Liver (tissue), 9 donors: Measurements from ENCODE around the gene MAN2A2. TPM values are rescaled to one million over a fixed set of nuclear protein-coding genes. Genes with fewer than 3 reads are reported as not detected.

Experiments
- DNase-seq: peaks from one replicate; pipeline ENCODE4 v3.0.0-alpha.2; 2017; ENCODE audit warnings: low spot score
- H3K27ac ChIP-seq, 2 donors: one replicate each; pipeline ENCODE4 v1.7.0; 2013; ENCODE audit warnings: inconsistent platforms in 2 of 2, low read length in 2 of 2, control low read depth in 1 of 2, low read depth in 1 of 2, mild to moderate bottlenecking in 1 of 2
- H3K27me3 ChIP-seq, 4 donors: one replicate each; pipeline versions ENCODE4 v1.6.1 to v1.7.0; 2013; ENCODE audit warnings: low read length in 3 of 4, inconsistent platforms in 1 of 4, mild to moderate bottlenecking in 1 of 4, moderate library complexity in 1 of 4; ENCODE audit not compliant: control insufficient read depth in 4 of 4, insufficient read depth in 4 of 4
- H3K36me3 ChIP-seq, 4 donors: one replicate each; pipeline versions ENCODE4 v1.6.1 to v1.7.0; 2013; ENCODE audit warnings: low read length in 3 of 4, mild to moderate bottlenecking in 3 of 4, low read depth in 1 of 4, moderate library complexity in 1 of 4; ENCODE audit not compliant: control insufficient read depth in 4 of 4, insufficient read depth in 3 of 4
- H3K4me1 ChIP-seq, 4 donors: one replicate each; pipeline versions ENCODE4 v1.6.1 to v1.7.0; 2013; ENCODE audit warnings: low read length in 3 of 4, mild to moderate bottlenecking in 3 of 4, moderate library complexity in 1 of 4; ENCODE audit not compliant: control insufficient read depth in 4 of 4, insufficient read depth in 4 of 4
- H3K4me3 ChIP-seq, 3 donors: one replicate each; pipeline versions ENCODE4 v1.6.1 to v1.7.0; 2013; ENCODE audit warnings: low read length in 3 of 3, control low read depth in 1 of 3, low read depth in 1 of 3, mild to moderate bottlenecking in 1 of 3
- H3K9ac ChIP-seq, 2 donors: one replicate each; pipeline ENCODE4 v1.7.0; 2013; ENCODE audit warnings: low read length in 2 of 2, mild to moderate bottlenecking in 2 of 2, moderate library complexity in 2 of 2, control low read depth in 1 of 2, low read depth in 1 of 2
- H3K9me3 ChIP-seq, 4 donors: one replicate each; pipeline versions ENCODE4 v1.6.1 to v1.7.0; 2013; ENCODE audit warnings: low read length in 3 of 4; ENCODE audit not compliant: control insufficient read depth in 4 of 4
- ATF3 ChIP-seq: IDR thresholded peaks from 2 replicates; pipeline ENCODE4 v1.6.1; 2016; ENCODE audit warnings: antibody characterized with exemption
- CTCF ChIP-seq: fragments of 150-350 bp; IDR thresholded peaks from 2 replicates; pipeline ENCODE4 v1.5.1; 2017; ENCODE audit warnings: improper control_type of control experiment, low read depth, low read length; ENCODE audit not compliant: missing input control
- EGR1 ChIP-seq, 2 donors: IDR thresholded peaks; 2 replicates each; pipeline ENCODE4 v1.6.1; 2016 to 2018; ENCODE audit warnings: antibody characterized with exemption in 2 of 2, low read depth in 2 of 2
- FOXA1 ChIP-seq: IDR thresholded peaks from 2 replicates; pipeline ENCODE4 v1.6.1; 2016; ENCODE audit warnings: antibody characterized with exemption
- FOXA2 ChIP-seq: IDR thresholded peaks from 2 replicates; pipeline ENCODE4 v1.6.1; 2016; ENCODE audit warnings: antibody characterized with exemption
- GABPA ChIP-seq, 2 donors: IDR thresholded peaks in 1 of 2; conservative IDR thresholded peaks in 1 of 2; 2 replicates each; pipeline ENCODE4 v1.6.1; 2016; ENCODE audit warnings: antibody characterized with exemption in 2 of 2, mild to moderate bottlenecking in 1 of 2, moderate library complexity in 1 of 2
- HNF4A ChIP-seq, 2 donors: conservative IDR thresholded peaks; 2 replicates each; pipeline ENCODE4 v1.6.1; 2016; ENCODE audit warnings: antibody characterized with exemption in 2 of 2, mild to moderate bottlenecking in 2 of 2
- HNF4G ChIP-seq: IDR thresholded peaks from 2 replicates; pipeline ENCODE4 v1.6.1; 2016; ENCODE audit warnings: antibody characterized with exemption
- JUND ChIP-seq, 2 donors: IDR thresholded peaks; 2 replicates each; pipeline ENCODE4 v1.6.1; 2016; ENCODE audit warnings: antibody characterized with exemption in 2 of 2
- MAX ChIP-seq: IDR thresholded peaks from 2 replicates; pipeline ENCODE4 v1.6.1; 2016; ENCODE audit warnings: antibody characterized with exemption
- NR2F2 ChIP-seq: IDR thresholded peaks from 2 replicates; pipeline ENCODE4 v1.6.1; 2016; ENCODE audit warnings: antibody characterized with exemption
- RAD21 ChIP-seq, 2 donors: IDR thresholded peaks; 2 replicates each; pipeline ENCODE4 v1.6.1; 2016; ENCODE audit warnings: antibody characterized with exemption in 2 of 2, mild to moderate bottlenecking in 2 of 2
- REST ChIP-seq: IDR thresholded peaks from 2 replicates; pipeline ENCODE4 v1.6.1; 2016; ENCODE audit warnings: antibody characterized with exemption, mild to moderate bottlenecking
- RXRA ChIP-seq, 2 donors: IDR thresholded peaks; 2 replicates each; pipeline ENCODE4 v1.6.1; 2017 to 2018; ENCODE audit warnings: antibody characterized with exemption in 2 of 2, mild to moderate bottlenecking in 1 of 2
- SP1 ChIP-seq: IDR thresholded peaks from 2 replicates; pipeline ENCODE4 v1.6.1; 2018; ENCODE audit warnings: antibody characterized with exemption, mild to moderate bottlenecking
- TAF1 ChIP-seq: conservative IDR thresholded peaks from 2 replicates; pipeline ENCODE4 v1.6.1; 2016; ENCODE audit warnings: antibody characterized with exemption, mild to moderate bottlenecking
- YY1 ChIP-seq: IDR thresholded peaks from 2 replicates; pipeline ENCODE4 v1.6.1; 2016; ENCODE audit warnings: antibody characterized with exemption, mild to moderate bottlenecking
- ZBTB33 ChIP-seq: IDR thresholded peaks from 2 replicates; pipeline ENCODE4 v1.6.1; 2016; ENCODE audit warnings: antibody characterized with exemption
- WGBS: extraction: QIAGEN DNeasy Blood & Tissue Kit; methylation state at CpG from one replicate; pipeline ENCODE4 v1.1.7; 2013; 5-methylcytosine and 5-hydroxymethylcytosine counted together
- polyA plus RNA-seq, 2 donors: library from polyadenylated mRNA; stranded (reverse) in 1 of 2; unstranded in 1 of 2; fragments of 200-250 nt in 1 of 2; fragments of >200 nt in 1 of 2; fragmentation: Nextera tagmentation in 1 of 2; extraction: Ambion mirVana in 1 of 2; gene quantifications; one replicate each; pipeline versions ENCODE4 v1.2.1 to v1.2.3, GENCODE V29; 2013 to 2015
- total RNA-seq, 2 donors: library from RNA; depleted of rRNA; stranded (reverse); fragments of >200 nt; gene quantifications; one replicate each; pipeline ENCODE4 v1.2.3, GENCODE V29; 2014
- donor health status: healthy.
- donor health status: healthy.
- donor health status: healthy.
- donor health status: healthy.
- donor health status: healthy.

MAN2A2 gene
- total and polyA plus RNA-seq, 4 donors: 17.3 to 111 (median 50.9) TPM

GRCh38 chr15:90886291-90886614 is 16.8 kb upstream of the MAN2A2 start (continued):
- TF ChIP-seq ATF3 (no peak), HNF4A (conservative IDR thresholded peaks at IDR 0.05) (no peak), ZBTB33 (no peak), MAX (no peak), HNF4G (no peak)

- H3K4me1 ChIP-seq: peaks cover 8 to 50% (median 46%) of the 10 kb centered on the region in 4 donors
- WGBS: 94% methylated on average over 13 of the region's 13 CpGs
- DNase-seq: no peak
Measured at GRCh38 chr15:90887037-90887481, 16.0 kb upstream of the MAN2A2 start.

More at GRCh38 chr15:90887037-90887481, 16.0 kb upstream of the MAN2A2 start:
- H3K9ac ChIP-seq: no peak overlapping the region
- no peaks in the 10 kb centered on the region for H3K9me3 ChIP-seq
- TF ChIP-seq GABPA (IDR thresholded peaks at IDR 0.05 in 1 of 2, conservative IDR thresholded peaks at IDR 0.05 in 1 of 2) (no peak), MAX (no peak), NR2F2 (no peak), HNF4G (no peak), EGR1 (IDR thresholded peaks at IDR 0.05; ENCODE audit: low read depth in 2 of 2) (no peak), REST (no peak), SP1 (no peak), FOXA1 (no peak), RXRA (IDR thresholded peaks at IDR 0.05) (no peak), ZBTB33 (no peak), RAD21 (IDR thresholded peaks at IDR 0.05) (no peak), HNF4A (conservative IDR thresholded peaks at IDR 0.05) (no peak), FOXA2 (no peak), TAF1 (no peak), ATF3 (no peak), CTCF (no peak), YY1 (no peak), JUND (IDR thresholded peaks at IDR 0.05) (no peak)
- peaks cover 7 to 38% (median 20%) of the 10 kb centered on the region in 4 donors for H3K36me3 ChIP-seq
- no peak overlapping the region for H3K27ac ChIP-seq
- H3K27me3 ChIP-seq: no peaks in the 10 kb centered on the region
- no peak overlapping the region for H3K4me3 ChIP-seq
